DMS79 (cell line): ENCODE results near the gene CPNE7.
"Not testable (repeated sequence)": the region's sequence is repeated elsewhere in the genome, so short reads cannot be mapped to it uniquely, and the experiment has no call there.

Experiments used
- DNase-seq: peaks from one replicate; lab custom pipeline; 2025; lab: John Stamatoyannopoulos, UW

The CPNE7 gene

DNA sequence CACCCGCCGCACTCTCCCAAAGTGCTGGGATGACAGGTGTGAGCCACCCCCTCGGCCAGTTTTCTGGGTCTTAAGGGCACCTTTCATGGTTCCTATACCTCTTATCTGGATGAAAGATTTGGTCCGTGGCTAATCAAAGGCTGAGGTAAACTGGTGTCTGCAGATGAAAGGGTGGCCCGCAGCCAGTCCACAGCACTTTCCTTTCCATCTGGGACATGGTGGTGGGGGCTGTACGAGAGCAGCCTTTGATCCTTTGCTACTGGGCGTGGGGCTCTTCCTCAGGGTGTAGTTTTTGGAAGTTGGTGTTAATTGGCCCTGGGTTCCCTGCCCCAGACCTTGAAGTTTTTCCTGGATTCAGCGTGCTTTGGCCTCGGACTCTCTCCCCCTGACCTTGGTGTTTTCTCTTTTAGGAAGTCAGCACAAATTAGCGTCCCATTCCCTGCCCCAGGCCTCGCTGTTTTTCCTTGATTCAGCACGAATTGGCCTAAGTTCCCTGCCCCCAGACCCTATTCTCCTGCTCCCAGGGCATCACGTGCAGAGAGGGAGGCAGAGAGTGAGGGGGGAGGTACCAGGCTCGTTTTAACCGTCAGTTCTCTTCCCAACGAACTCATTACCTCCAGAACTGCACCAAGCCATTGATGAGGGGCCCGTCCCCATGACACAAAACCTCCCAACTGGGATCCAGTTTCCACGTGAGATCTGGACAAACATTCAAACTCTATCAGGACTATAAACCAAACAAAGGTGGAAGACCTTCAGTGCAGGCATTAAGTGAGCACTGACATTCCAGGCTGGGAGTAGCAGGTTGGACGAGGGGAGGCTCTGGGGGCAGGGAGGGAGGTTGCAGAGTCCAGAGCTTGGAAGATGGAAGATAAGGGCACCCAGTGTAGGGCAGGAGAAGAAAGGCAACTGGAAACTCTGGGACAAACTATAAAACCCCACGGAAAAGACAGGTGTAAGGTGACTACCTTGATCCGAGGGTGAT is 49.5 kb downstream of the CPNE7 start:
- no peak for DNase-seq

DNA sequence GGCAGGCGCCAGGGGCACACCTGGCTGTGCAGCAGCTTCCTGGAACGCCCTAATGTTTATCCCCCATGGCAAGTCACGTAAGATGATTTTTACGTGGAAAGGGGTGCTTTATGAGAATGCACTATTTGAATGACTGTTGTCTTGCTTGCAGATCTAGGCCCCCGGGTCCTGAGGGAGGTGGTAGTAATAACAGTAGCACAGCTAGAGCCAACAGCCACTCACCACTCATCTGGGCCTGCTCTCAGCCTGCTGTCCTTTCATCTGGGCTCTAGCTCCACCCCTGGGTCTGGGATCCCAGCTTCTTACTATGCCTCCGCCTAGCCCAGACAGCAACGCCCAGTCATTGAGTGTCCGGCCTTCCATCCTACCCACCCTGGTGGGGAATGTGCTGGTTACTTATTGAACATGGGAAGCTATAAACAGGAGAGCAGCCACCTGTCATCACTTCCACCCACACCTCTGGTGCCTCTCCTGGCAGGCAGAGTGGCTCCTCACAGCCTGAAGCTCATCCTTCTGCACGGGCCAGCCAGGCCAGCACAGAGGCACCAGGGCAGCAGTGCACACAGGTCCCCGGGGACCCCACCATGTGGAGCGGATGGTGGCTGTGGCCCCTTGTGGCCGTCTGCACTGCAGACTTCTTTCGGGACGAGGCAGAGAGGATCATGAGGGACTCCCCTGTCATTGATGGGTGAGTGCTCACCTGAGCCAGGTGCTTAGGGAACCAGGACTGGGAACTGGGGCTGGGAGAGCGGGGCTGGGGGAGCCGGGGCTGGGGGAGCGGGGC is 54.5 kb downstream of the CPNE7 start:
- DNase-seq, result no peak

DNA sequence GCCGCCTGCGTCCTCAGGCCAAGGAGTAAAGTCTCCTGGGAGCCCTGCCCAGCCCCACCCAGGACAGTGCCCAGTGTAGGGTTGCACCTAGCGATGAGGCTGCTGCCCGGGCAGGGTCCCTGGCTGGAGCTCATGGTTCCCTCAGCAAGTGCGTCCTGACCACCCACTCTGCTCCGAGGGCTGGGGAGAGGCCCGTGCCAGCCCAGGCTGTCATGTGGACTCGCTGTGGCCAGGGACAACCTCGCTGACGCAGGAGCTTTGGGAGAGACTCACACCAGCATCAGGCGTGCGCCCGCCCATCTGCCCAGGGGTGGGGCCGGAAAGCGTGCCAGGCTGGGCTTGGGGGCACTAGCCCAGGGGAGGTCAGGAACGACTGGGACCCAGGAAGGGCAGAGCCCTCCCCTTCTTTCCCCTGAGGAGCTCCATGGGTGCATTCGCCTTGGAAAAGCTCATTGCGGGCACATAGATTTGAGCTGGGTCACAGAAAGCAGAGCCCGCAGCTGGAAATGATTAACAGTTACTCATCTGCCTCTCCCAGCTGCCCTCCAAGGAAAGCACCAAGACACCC is 57.6 kb downstream of the CPNE7 start:
- DNase-seq, result no peak

DNA sequence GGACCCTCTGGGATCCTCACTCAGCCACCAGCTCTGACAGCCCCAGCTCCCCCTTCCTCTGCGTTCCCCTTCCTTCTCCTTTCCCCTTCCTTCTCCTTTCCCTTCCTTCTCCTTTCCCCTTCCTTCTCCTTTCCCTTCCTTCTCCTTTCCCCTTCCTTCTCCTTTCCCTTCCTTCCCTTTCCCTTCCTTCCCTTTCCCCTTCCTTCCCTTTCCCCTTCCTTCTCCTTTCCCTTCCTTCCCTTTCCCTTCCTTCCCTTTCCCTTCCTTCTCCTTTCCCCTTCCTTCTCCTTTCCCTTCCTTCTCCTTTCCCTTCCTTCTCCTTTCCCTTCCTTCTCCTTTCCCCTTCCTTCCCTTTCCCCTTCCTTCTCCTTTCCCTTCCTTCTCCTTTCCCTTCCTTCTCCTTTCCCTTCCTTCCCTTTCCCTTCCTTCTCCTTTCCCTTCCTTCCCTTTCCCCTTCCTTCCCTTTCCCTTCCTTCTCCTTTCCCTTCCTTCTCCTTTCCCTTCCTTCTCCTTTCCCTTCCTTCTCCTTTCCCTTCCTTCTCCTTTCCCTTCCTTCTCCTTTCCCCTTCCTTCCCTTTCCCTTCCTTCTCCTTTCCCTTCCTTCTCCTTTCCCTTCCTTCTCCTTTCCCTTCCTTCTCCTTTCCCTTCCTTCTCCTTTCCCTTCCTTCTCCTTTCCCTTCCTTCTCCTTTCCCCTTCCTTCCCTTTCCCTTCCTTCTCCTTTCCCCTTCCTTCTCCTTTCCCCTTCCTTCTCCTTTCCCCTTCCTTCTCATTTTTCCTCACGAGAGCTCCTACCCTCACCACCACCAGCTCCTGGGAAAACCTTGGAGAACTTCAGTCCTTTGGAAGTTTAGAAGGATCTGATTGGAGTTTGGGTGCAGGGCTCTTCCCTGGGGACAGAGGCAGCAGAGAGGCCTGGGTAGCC is 59.2 kb downstream of the CPNE7 start:
- DNase-seq, result not testable (repeated sequence)

DNA sequence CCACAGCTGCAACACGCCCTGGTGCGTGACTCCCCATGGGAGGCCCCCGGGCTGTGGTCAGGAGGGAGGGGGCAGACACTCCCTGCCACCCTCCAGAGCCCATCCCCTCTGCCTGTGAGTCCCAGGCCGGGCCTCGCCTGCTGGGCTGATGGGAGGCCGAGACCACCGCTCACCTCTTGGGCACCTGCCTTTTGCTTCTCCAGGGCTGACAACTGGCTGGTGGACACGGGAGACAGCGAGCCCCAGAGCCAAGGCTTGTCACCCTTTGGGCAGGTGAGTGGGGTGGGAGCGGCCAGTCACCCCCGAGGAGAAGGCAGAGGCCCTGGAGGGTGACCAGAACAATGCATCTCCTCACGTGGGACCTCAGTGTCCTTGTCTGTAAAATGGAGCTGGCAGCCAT is 61.1 kb downstream of the CPNE7 start:
- no peak for DNase-seq

DNA sequence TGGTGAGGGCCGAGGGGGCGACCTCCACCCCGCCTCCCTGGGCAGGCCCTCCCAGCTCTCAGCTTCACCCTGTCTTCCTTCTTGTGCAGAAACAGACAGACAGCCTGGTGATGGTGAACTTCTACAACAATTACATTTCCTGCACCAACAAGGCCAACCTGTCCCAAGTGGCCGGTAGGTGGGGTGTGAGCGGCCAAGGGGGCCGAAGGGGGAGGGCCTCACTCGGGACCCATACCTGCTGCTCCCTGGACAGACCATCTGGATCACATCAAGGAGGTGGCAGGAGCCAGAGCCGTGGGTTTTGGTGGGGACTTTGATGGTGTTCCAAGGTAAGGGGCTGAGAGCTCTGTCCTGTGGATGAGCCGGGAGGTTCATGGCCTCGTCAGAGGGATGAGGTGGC is 61.8 kb downstream of the CPNE7 start:
- DNase-seq, result no peak

DNA sequence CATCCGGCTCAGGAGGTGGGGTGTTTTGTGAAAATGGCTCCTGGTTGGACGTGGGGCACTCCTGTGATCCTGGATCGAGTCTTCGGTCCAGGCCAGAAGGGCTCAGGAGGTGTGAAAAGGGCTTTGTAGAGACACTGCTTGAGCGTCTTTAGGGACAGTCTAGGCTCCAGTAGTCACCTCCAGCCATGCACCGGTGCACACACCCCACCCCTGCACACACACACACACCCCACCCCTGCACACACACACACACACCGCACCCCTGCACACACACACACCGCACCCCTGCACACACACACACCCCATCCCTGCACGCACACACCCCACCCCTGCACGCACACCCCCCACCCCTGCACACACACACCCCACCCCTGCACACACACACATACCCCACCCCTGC is 62.9 kb downstream of the CPNE7 start:
- DNase-seq, result no peak

DNA sequence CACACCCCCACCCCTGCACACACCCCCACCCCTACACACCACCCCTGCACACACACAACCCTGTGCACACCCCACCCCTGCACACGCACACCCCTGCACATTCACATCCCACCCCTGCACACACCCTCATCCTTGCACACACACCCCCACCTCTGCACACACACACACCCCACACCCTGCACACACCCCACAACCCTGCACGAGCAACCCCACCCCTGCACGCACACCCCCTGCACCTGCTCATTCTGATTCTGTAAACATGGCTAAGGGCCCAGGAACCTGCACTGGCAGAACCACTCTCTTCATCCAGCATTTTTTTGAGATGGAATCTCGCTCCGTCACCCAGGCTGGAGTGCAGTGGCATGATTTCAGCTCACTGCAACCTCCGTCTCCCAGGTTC is 63.8 kb downstream of the CPNE7 start:
- no peak for DNase-seq

DNA sequence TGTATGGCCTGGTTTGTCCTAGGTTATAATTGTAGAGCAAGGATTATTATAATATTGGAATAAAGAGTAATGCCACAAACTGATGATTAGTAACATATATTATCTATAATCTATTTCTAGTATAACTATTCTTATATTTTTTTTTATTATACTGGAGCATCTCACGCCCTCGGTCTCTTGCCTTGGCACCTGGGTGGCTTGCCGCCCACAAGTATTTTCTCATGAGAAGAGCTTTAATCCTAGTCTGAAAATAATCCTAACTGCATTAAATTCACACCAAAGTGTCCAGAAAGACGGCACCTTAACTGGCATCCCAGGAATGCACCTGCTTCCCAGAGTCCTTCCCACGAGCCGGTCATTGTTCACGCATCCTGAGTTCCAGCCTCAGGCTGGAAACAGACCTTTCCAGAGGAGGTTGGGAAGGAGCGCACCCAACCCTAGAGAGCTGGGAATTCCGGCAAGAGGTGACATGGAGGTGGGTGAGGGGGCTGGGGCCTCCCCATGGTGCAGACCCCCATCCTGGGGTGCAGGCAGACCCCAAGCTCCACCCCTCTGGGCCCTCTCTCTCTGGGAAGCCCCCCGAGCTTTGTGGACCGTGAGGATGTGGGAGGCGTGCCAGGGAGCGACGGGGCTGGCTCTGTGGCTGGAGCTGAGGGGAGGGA is 66.0 kb downstream of the CPNE7 start:
- no peak for DNase-seq

DNA sequence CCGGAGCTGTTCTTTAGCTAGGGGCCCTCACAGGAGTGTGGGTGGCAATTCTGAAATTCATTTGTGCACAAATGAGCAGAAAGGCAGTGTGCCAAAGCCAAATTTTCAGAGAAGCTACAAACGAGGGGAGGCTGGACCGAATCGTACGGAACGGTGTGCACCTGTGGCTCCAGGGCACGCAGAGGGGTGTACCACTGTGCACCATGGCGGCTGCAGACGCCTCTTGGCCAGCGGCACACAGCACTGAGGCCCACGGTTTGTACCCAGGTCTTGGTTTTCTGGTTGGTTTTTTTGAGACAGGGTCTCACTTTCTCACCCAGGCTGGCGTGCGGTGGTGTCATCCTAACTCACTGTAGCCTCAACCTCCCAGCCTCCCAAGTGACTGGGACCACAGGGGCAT is 67.0 kb downstream of the CPNE7 start:
- no peak for DNase-seq

DNA sequence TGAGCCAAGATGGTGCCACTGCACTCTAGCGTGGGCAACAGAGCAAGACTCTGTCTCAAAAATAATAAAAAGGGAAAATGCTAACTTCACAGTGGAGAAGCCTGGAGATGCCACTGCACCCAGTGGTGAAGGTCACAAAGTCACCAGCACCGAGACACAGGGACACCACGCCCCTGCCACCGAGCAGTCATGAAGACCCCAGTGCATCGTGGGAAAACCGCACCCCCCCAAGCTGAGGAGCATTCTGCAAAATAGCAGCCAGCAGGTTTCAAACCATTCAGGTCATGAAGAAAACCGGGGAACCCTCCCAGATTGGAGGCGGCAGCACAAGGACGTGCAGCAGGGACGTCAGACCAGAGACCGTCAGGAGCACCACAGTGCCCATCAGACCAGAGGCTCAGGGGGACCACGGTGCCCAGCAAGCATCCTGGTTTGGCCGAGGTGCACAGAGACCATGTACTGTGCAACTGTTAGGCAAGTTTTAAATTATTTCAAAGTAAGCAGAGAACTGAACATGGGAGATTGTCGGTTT is 68.3 kb downstream of the CPNE7 start:
- DNase-seq, result no peak

DNA sequence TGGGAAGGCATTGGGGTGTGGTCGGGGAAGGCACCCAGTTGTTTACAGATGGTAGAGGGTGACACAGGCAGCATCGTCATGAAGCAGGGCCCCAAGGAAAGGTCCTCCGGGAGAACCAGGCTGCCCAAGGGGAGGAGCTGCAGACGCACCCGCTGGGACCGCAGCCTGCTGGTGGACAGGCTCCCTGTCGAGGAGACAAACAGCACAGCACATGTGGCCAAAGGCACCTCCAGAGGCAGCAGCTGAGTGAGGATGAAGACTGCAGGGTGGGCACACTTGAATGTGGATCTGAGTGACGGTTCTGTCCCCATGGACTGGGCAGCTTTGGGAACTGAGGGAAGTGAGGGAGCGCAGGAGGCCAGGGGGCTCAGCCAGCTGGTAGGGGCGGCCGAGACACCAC is 69.6 kb downstream of the CPNE7 start:
- no peak for DNase-seq

DNA sequence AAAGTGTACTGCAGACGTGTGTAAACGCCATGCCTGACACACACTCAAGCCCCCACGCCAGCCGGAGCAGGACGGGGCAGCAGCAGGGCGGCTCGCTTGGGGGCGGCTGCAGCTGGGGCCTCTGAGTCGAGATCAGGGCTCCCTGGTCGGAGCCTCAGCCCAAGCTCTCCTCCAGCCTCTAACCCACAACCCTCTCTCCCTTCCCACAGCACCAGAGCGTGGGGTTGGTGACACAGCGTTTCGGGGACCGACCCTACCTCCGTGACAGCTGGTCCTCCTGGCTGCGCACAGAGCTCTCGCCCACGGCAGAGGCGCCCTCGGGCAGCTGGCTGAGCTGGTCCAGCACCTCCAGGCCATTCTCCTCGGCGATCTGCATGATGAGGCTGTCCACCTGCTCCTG is 70.7 kb downstream of the CPNE7 start:
- DNase-seq, result no peak
